GM18526 (cell line): ENCODE measurements around the gene PTPRJ.

Experiments used
- POLR2A ChIP-seq: IDR thresholded peaks from 3 replicates; pipeline ENCODE4 v1.6.1; 2011; ENCODE audit not compliant: insufficient read length; ENCODE audit errors: extremely low read depth

Gene PTPRJ

GRCh38 chr11:48096588-48097525 lies 116.5 kb downstream of the PTPRJ start:
- no peak for TF ChIP-seq POLR2A

GRCh38 chr11:48098024-48098423 lies 117.7 kb downstream of the PTPRJ start:
- no peak for TF ChIP-seq POLR2A

GRCh38 chr11:48099916-48100446 lies 119.6 kb downstream of the PTPRJ start:
- TF ChIP-seq POLR2A: no peak

- TF ChIP-seq POLR2A: no peak
Observed at GRCh38 chr11:48101044-48101733, 120.8 kb downstream of the PTPRJ start.

GRCh38 chr11:48101958-48102357 lies 121.6 kb downstream of the PTPRJ start:
- no peak for TF ChIP-seq POLR2A

- no peak for TF ChIP-seq POLR2A
Observed at GRCh38 chr11:48103621-48104567, 123.5 kb downstream of the PTPRJ start.

- TF ChIP-seq POLR2A: no peak
Observed at GRCh38 chr11:48104568-48104924, 124.2 kb downstream of the PTPRJ start.

GRCh38 chr11:48105096-48105990 lies 125.0 kb downstream of the PTPRJ start:
- no peak for TF ChIP-seq POLR2A

- no peak for TF ChIP-seq POLR2A
Observed at GRCh38 chr11:48106166-48106565, 125.8 kb downstream of the PTPRJ start.

GRCh38 chr11:48107188-48107704 lies 126.9 kb downstream of the PTPRJ start:
- TF ChIP-seq POLR2A: no peak

GRCh38 chr11:48108231-48109045 lies 128.1 kb downstream of the PTPRJ start:
- no peak for TF ChIP-seq POLR2A

- TF ChIP-seq POLR2A: no peak
Observed at GRCh38 chr11:48109046-48109666, 128.8 kb downstream of the PTPRJ start.

GRCh38 chr11:48110509-48110766 lies 130.1 kb downstream of the PTPRJ start:
- no peak for TF ChIP-seq POLR2A
